OCI-LY3 (cell line): ENCODE results near the gene NUBP2.

ENCODE experiments used
- CTCF ChIP-seq: fragments of 200-600, 300-600 bp; sonication (generic); IDR thresholded peaks from 2 replicates; pipeline ENCODE4 v1.5.1; 2014; ENCODE audit warnings: antibody characterized with exemption, low read length, low read depth
- EZH2phosphoT487 ChIP-seq: fragments of 200-600 bp; shearing (Covaris generic); IDR thresholded peaks from 2 replicates; pipeline ENCODE4 v1.6.1; 2018; ENCODE audit warnings: antibody characterized with exemption, mixed run types, low read depth

DNA sequence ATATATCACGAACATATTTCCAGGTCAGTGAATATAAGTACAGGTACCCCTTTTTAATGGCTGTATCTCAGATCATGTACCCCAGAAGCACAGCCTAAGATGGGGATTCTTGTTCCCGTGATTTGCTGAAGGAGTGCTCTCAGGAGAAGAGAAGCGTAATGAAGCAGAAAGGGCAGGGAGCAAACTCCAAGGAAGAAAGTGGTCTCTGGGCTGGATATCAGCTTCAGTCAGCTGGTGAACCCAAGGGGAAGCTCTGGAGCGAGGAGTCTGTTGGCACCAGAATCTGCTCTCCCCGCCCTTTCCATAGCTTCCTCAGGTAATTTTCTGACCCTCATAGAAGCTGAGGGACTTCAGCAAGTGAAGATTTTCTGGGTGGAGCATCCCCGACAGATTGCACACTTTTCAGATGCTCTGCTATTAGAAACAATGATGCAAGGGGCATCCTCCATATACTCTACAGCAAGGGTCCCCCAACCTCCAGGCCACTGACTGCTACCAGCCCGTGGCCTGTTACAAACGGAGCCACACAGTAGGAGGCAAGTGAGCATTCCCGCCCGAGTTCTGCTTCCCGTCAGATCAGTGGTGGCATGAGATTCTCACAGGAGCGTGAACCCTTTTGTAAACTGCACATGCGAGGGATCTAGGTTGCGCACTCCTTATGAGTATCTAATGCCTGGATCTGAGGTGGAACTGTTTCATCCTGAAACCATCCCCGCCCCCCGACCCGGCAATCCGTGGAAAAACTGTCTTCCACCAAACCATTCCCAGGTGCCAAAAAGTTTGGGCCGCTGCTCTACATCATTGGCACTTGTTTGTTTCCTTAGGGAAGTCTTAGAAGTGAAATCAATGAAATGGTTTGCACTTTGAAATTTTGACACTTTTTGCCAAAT lies 48.7 kb downstream of the NUBP2 start:
- no peak for TF ChIP-seq CTCF
- no peak for TF ChIP-seq EZH2phosphoT487
